ENCODE data around the gene B3GNT8.
"Not testable (repeated sequence)": the region's sequence is repeated elsewhere in the genome, so short reads cannot be mapped to it uniquely, and the experiment has no call there.

The B3GNT8 gene, protein sequence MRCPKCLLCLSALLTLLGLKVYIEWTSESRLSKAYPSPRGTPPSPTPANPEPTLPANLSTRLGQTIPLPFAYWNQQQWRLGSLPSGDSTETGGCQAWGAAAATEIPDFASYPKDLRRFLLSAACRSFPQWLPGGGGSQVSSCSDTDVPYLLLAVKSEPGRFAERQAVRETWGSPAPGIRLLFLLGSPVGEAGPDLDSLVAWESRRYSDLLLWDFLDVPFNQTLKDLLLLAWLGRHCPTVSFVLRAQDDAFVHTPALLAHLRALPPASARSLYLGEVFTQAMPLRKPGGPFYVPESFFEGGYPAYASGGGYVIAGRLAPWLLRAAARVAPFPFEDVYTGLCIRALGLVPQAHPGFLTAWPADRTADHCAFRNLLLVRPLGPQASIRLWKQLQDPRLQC

DNA sequence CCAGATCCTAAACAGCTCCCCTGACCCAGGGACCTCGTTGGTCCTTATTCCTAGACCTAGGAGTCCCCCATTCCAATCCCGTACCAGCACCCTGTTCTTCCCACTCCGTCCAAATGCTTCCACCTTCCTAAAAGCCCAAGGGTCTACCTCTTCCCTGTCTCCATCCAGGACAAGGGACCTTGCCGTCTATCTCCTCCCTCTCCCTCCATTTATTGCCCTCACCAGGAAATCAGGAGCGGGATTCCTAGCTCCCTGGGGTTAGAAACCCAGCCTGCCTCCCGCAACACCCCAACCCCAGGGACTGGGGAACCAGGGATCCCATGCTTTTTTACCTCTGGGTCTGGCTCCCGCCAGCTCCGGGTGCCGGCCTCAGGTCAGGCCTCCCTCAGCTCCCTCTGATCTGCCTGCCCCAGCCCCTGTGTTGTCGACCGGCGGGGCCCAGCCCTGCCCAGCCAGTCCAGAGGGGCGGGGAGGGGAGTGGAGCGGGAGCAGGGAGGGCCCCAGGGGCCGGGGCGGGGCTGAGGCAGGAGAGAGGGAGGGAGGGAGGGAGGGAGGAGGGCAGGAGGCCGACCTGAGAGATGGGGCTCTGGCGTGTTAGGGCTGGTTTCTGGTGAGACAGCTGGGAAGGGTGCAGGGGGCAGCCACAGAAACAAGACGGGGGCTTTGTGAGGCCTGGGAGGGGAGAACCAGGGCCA is at the start of gene B3GNT8:
B3GNT8 (minus strand) TSS at position 423 of the 695 bp plus-strand sequence. CDS start 596 bp downstream, outside the sequence.
- peak; percentile 63 for DNase-seq (ENCODE audit: low spot score)

DNA sequence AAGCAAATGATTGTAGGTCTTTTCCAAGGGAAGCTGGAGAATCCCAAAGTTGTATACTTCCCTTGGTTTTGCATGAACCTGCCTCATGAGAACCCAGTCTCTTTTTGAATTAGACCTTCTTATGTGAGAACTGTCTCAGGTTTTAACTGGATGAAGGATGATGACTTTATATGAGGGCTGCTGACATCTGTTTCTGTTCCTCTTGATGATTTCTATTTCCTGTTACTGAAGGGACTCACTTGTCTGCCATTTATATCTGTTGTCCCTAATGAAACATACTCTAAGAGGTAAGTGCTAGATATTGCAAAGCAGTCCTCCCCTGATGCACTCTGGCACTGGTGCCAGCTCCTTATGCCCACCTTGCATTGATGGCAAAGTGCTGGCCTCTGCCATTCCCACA is 49.4 kb upstream of the B3GNT8 start:
- DNase-seq (ENCODE audit: low spot score) = no peak

DNA sequence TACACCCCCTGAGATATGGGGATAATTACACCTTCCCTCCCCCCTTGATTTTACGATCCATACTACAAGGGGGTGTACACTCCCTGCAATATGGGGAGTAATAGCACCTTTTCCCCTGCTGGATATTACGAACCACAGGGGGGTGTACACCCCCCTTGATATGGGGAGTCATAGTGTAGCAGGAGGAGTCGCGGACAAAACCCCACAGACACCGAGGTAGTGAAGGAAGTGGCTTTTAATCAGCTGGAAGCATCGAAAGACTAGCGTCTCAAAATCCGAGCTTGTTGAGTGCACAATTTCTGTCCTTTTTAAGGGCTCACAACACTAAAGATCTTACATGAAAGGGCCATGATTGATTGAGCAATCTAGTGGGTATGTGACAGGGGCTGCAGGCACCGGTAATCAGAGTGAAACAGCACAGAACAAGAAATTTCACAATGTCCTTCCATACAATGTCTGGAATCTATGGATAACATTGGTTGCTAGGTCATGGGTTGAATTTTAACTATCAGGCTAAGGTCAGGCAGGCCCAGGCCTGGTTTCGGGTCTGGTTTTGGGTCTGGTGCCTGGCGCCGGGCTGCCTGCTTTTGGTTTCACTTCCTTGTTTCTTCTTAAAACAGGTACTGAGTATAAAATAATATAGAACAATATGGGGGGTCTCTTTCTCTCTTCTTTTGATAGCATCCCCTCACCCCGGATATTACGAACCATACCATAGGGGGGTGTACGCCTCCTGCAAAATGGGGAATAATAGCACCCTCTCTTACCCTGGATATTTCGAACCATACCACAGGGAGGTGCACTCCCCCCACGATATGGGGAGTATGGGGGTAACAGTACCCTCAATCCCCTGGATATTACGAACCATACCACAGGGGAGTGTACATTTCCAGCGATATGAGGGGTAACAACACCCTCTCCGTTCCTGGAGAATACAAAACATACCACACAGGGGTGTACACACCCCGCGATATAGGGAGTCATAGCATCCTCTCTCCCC is 36.4 kb upstream of the B3GNT8 start:
- not testable (repeated sequence) for DNase-seq (ENCODE audit: low spot score)

DNA sequence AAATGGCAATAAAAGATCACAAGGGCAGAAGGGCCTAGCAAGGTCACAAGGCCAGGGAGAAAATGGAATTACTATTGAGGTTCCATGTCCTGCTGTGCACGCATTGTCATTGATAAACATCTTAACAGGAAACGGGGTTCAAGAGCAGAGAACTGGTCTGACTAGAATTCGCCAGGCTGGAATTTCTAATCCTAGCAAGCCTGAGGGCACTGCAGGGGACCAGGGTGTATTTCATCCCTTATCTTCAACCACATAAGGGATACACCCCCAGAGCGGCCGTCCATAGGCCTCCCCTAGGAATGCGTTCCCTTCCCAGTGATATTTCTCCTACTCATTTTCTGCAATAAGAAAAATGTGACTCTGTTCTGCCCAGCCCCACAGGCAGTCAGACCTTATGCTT is 35.3 kb upstream of the B3GNT8 start:
- no peak for DNase-seq (ENCODE audit: low spot score)

DNA sequence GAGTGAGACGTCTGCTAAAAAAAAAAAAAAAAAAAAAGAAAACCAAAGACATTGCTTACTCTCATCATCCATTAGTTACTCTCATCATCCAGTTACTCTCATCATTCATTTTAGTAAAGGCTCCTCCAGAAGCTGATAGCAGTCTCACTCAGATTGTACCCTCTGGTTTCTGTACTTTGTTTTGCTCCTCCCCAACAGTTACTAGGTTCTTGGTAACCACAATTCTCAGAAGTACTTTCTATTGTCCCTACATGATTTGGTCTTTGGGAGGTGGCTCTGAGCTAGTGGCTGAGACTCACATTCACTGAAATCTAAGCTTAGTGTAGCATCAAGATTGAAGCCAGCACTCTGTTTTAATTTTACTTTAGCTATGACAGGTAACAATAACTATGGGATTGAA is 30.1 kb upstream of the B3GNT8 start:
- no peak for DNase-seq (ENCODE audit: low spot score)

DNA sequence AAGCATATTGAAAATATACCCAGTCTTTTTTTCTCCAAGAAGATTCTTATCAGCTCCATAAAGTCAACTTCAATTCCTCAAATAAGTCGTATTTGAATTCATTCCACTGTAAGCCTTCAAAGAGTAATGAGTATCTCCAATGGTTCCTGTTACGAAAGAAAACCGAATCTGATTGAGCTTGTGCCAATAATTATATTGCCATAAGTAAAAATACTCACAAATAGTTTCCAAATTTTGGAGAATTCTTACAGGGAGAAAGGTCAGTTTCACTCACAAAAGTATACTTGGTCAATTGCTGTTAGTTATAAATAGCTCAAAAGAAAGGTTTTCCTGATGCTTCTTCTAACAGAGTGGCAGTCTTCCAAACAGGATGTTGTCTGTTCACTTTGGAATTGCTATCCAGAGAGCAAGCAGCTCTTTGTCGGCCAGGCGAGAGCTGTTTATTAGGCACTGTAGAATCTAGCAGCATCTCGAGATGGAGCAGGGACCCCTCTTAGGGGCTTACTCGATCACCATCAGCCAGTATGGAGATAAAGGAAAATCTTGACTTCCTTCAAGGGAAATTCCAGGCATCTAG is 29.3 kb upstream of the B3GNT8 start:
- no peak for DNase-seq (ENCODE audit: low spot score)

DNA sequence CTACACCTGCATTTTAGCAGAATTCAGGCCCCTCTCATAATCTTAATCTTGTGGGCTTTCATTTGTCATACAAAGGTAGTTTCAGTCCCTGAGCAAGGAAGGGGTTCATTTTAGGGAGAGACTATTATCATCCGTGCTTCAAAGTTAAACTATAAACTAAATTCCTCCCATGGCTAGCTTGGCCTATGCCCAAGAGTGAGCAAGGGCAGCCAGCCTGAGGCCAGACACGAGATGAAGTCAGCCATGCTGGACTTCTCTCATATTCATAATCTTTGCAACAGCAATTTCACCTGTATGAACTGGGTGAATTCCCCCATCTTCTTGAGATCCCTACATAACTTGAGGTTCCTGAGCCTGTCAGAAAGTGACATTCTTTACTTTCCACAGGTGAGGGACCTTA is 28.8 kb upstream of the B3GNT8 start:
- DNase-seq (ENCODE audit: low spot score) = no peak

DNA sequence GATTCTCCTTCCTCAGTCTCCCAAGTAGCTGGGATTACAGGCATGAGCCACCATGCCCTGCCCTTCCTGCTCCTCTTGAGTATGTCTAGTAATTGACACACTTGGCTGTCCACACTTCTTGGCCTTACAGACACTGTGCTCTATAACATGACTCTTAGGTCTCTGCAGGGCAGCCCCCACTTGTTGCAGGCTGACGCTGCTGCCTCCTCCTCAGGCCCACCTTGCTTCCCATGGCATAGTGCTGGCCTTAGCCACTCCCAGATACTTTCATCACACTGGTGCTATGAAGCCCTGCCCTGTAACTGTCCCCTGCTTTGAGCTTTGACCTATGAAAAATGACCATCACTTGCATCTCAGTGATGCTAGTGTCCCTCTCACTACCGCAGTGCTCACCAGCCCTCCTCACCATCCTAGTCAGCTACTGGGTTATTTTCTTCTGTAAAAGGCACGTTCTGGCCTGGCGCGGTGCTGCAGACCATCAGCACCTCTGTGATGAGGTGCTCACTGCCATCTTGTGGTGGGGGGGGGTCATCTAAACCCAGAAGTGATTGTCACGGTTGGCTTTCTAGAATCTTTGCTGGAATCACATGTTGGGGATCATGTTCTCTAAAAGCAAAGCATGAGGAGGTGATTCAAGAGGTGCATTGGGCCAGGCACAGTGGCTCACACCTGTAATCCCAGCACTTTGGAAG is 25.6 kb upstream of the B3GNT8 start:
- DNase-seq (ENCODE audit: low spot score) = no peak

DNA sequence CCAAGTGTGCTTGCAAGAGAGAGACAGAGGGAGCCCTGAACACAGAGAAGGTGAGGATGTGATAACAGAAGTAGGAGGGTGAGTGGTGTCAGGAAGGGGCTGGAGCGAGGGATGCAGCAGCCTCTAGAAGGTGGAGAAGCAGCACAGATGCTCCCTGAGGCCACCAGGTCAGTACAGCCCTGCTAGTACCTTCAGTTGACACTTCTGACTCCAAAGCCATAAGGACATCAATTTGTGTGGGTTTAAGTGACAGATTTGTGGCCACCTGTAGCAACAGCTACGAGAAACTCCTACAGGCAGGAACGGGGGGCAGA is 22.6 kb upstream of the B3GNT8 start:
- DNase-seq (ENCODE audit: low spot score) = no peak

DNA sequence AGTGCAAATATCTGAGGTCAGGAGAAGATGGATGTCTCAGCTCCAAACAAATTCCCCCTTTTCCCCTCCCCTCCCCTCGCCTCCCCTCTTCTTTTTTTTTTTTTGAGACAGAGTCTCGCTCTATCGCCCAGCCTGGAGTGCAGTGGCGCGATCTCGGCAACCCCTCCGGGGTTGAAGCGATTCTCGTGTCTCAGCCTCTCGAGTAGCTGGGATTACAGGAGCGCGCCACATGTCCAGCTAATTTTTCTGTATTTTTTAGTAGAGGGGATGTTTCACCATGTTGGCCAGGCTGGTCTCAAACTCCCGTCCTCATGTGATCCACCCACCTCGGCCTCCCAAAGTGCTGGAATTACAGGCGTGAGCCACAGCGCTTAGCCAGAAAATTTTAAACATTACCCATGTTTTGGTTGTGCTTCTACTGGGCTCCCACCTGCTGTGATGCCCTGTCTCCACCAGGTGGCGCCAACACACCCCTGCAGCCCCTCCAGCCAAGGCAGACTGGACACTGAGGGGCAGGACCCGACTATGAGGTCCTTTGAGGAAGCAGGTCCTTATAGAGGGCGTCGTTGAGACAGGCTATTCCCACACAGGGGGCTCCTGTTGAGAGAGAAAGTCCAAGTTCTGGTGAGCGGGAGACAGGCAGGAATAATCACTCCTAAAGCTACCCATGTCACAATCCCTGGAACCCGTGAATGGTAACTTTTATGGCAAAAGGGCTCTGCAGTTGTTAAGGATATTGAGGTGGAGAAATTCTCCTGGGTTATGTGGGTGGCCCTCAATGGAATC is 22.1 kb upstream of the B3GNT8 start:
- DNase-seq (ENCODE audit: low spot score) = peak; percentile 85

DNA sequence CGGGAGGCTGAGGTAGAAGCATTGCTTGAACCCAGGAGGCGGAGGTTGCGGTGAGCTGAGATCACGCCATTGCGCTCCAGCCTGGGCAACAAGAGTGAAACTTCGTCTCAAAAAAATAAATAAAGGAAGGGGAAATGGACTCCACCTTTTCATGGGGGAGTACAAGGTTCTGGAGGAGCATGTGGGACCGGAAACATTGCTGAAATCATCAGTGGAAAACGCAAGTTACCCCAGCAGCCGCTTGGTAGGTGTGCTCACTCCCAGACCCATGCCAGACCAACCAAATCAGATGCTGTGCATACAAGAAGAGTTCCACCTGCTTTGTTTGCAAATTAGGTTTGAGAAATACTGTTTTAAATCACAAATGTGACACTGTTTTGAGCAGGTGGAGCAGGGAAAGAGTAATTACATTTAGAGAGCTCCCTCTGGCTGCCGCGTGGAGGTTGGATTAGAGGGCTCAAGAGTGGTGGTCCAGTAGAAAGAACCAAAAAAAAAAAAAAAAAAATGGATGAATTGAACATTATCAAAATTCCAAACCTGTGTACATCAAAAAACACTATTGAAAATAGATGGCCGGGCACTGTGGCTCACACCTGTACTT is 20.7 kb upstream of the B3GNT8 start:
- DNase-seq (ENCODE audit: low spot score) = no peak

DNA sequence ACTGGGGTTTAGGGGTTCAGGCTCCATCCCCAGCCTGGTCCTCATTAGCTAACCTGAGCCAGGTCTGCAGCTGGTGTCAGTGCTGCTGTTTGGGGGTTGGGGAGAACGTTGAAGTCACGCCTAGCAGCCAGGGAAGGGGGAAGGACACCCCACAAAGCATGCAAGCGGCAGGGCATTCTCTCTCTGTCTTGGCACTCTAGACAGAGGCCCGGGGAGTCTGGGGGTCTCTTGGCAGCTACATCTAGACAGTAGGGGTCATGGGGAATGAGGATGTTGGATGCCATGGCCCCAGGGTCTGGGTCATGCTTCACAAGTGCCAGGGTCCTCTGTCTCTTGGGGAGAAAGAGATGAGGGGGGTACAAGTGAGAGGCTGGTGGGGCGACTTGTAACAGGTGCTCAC is 18.4 kb upstream of the B3GNT8 start:
- DNase-seq (ENCODE audit: low spot score) = no peak

DNA sequence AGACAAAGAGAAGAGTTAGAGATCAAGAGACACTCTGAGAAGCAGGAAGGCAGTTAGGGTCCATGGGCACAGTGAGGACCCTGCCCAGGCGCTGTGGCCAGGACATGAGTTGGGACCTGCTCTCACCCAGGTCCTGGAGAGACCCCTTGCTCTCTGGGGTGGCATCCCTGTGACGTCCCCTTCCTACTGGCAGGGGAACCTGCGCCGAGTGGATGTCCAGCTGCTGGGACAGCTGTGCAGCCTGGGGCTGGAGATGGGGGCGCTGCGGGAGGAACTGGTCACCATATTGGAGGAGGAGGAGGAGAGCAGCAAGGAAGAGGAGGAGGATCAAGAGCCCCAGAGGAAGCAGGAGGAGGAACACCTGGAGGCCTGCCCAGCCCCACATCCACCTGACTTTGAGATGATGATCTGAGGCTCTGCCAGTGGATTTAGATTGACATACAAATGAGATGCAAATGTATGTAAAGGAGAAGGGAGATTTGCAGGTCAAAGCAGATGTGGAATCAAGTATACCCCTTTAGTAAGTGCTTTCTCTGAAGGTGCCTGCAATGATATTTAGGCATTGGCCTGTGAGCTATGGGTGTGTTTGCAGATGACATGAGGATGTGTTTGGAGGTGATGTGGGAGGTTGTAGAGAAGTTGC is 16.8 kb upstream of the B3GNT8 start:
- DNase-seq (ENCODE audit: low spot score) = no peak

DNA sequence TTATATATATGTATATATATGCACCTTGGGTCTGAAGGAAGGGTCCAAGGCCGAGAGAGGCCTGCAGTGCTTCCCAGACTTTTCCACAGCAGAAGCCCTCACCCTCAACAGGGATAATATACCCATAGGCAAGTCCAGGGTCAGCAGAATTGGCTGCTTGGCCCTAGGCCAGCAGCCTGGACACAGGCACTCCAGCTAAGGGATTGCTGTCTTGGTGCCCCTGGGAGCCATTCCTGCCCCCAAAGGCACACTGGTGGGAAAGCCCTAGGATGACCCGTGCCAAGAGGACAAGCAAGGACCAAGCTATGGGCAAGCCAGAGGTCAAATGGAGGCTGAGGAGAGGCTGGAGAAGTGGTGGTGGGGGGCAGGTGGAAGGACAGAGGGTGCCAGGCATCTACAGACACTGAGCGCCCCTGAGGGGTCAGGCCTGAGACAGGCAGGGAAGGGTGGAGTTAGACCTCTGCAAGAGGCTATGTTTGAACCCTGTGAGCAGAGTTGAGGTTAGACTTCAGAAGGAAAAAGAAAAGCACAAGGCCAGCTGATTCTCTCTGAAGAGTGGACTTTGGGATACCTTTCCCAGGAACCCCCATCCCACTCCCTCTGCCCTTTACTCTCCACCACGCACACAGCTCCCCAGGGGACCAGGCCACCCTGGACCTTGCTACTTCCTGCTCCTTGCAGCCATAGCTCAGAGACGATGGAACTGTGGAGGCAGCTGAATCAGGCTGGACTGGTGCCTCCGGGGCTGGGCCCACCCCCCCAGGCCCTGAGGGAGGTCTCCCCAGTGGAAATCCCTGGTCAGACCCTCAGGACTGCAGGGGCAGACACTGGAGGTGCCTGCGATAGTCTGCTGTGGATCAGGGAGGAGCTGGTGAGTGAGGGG is 15.5 kb upstream of the B3GNT8 start, which contains the start of gene ERICH4:
ERICH4 (plus strand) TSS at position 684 of the 883 bp plus-strand sequence; CDS start at position 698, 14 bp downstream.
- no peak for DNase-seq (ENCODE audit: low spot score)

DNA sequence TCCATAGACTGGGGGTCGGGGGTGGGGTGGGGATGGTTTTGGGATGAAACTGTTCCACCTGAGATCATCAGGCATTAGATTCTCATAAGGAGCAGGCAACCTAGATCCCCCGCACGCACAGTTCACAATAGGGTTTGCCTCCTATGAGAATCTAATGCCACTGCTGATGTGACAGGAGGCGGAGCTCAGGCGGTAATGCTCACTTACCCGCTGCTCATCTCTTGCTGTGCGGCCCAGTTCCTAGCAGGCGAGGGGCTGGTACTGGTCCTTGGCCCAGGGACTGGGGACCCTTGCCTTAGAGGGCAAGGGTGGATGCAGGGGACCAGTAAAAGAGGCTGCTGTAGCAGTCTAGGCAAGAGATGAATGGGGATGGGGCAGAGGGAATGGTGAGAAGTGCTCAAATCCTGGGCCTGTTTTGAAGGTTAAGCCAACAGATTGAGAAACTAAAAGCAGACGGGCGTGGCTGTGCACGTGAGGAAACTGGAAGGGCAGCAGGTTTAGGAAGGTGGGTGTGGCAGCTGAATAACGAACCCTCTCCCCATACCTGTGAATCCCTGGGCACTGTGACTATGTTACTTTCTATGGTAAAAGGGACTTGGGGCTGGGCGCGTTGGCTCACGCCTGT is 14.3 kb upstream of the B3GNT8 start:
- DNase-seq (ENCODE audit: low spot score) = no peak

DNA sequence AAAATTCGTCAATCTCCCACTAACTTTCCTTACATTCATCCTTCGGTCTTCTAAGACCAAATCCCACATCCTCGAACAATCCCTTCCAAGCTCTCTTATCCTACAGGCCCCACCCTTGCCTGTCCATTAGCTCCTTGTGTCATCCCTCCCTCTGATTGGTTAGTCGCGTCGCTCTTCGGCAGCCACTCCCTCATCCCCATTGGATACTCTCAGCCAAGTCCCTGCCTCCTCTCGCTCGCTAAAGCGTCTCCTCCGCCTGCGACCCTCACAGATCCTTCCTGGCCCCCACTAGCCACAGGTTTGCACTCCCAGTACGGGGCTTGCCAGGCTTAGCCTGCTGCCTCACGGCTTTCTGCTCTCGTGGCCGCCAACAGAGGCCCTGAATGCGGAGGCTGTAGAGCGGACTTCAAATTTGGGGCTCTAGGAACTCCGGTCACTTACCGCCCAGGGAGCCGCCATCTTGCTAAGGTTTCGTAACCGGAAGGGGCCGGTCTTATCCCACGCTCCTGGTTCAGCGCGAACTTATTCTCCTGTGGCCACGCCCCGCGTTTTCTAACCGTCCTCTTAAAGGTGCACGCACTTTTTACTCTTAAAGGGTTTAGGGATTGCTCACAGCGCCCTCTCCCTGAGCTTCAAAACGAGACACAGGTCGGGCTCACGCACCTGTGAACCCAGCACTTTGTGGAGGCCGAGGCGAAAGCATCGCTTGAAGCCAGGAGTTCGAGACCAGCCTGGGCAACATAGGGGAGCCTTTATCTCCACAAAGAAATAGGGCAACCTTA is 12.5 kb upstream of the B3GNT8 start, which contains the start of gene DMAC2:
DMAC2 (minus strand) TSS at position 472 of the 782 bp plus-strand sequence; CDS start at position 459, 13 bp downstream.
- DNase-seq (ENCODE audit: low spot score) = peak; percentile 97

DNA sequence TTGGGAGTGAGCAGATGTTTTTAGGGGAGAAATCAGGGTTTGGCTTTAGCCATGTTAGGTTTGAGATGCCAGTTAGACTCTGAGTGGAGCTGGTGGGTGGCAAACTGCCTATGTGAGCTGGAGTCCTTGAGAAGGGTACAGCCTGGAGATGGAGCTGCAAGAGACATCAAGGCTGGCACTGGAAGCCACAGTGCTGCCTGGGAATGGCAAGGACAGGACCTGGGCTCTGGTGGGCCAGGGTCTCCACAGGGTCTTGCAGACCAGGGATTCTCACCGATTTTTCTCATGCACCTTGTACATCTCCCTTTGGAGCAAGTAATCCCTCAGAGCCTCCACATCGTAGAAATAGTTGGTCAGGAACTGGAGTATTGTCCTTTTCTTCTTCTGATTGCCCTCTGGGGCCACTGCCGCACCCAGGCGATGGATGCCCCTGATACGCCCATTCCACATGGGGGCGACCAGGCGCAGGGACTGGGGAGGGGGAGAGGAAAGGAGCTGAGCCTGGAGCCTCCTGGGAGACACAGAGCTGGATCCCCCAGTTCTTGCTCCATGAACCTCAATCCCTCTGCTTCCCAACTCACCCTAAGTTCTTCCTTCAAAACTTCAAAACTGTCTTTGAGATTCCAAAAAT is 10.9 kb upstream of the B3GNT8 start:
- no peak for DNase-seq (ENCODE audit: low spot score)
